H54 (cell line): ENCODE data around the gene CETN1.

Experiments used
- DNase-seq: peaks from one replicate; pipeline ENCODE4 v3.0.0; 2011; ENCODE audit warnings: low spot score, mixed read lengths; ENCODE audit not compliant: insufficient read length
- FAIRE-seq: peaks from 3 replicates; lab custom pipeline; 2011; peaks lifted over from hg19 to GRCh38; lab: Jason Lieb, UNC
- POLR2A ChIP-seq: IDR thresholded peaks from 2 replicates; pipeline ENCODE4 v1.6.1; 2011; ENCODE audit warnings: low read depth, mild to moderate bottlenecking, low read length

The CETN1 gene

DNA sequence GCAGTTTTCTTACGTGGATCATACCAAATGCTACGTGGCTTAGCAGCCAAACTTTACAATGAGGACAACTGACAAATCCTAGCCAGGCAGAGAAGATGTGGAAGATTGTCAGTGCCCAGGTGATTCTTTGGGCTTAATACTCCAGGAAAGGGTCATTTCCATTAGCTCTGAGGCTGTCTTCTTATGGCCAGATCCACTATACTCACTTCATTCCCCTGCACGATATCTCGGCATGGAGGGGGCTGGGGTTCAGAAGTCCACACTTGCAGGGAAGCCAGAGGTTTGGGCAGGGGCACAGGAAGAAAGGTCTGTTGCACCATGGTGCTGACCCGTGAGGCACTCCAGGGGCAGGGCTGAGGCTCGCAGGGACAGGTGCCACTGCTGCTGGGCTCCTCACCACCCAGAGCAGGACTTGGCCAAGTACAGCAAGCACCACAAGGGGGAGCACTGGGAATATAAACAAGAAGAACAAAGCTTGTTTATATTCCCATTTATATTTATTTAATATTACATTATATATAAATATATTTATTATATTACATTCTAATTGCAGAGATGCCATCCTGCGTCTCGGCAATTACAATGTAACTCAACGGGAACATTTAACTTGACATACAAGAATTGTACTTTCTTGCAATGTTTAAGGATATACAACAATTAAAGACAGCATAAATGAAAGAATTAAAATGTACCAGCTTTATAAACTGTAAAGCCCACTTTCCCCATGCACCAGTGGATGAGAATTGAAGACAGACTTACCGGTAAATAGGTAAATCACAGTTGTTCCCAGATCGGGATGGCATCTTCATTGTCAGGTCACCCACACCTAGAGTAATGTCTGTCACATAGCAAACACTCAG lies 43.8 kb downstream of the CETN1 start:
- TF ChIP-seq POLR2A, result no peak
- DNase-seq (peak; percentile 30), FAIRE-seq (no peak)

DNA sequence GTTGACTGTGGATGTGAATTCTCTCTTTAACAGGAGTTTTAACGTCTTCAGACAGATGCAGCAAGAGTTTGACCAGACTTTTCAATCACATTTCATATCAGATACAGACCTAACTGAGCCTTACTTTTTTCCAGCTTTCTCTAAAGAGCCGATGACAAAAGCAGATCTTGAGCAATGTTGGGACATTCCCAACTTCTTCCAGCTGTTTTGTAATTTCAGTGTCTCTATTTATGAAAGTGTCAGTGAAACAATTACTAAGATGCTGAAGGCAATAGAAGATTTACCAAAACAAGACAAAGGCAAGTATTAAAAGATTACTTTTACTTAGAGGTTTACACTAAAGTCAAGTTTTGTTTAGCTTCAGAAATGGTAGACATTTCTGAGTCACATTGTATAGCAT lies 47.1 kb downstream of the CETN1 start:
- FAIRE-seq, result no peak
- no peak for TF ChIP-seq POLR2A
- DNase-seq, result no peak

DNA sequence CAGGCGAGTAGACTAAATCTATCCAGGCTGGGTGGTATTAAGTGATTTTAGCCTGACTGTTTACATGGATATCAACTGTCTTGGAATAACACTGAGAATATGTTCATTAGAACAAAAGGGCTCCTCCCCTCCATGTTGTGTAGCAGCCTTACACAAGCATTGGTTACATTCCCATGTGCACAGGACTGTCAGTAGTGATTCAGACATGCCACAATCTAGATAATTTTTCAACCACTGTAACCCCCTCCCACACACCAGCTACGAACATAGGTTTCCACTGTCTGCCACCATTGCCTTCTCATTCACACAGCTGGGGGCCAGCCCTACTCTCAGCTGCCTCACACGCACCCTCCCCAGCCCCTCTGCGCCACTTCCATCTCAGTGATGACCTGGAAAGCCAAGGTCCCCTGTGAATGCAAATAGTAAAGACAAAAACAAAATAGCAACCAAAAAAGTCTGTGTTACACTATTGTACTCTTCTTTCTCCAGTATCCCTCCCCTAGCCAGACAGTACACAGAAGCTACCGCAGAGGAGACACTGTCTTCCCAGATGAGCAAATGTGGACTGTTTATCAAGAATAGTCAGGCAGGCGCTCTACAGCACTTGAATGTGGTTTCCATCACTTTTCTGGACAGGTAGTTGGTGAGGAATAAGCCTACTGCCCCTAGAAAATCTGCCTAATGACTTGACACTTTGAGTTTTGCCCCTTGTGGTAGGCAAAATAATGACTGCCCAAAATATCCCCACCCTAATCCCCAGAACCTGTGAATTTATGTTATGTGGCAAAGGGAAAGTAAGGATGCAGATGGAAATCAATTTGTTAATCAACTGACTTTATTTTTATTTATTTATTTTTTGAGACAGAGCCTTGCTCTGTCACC lies 49.3 kb downstream of the CETN1 start:
- TF ChIP-seq POLR2A, result no peak
- no peak for DNase-seq
- FAIRE-seq, result no peak

DNA sequence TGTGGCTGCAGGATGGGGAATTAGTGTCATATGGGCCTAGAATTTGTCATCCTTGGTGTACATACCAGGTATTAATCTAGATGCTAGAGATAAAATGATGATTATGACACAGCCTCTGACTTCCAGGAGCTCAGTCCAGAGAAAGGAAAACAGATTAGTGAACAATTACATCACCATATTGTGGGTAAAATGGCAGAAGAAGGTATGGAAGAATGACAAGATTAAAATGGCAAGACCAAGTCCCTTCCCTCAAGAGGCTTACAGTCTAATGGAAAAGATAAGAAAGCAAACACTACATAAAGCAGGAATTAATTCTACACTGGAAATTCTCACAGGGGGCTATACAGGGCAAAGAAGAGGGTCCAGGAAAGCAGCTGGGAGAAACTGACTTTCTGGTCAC lies 51.4 kb downstream of the CETN1 start:
- TF ChIP-seq POLR2A, result no peak
- FAIRE-seq (no peak), DNase-seq (no peak)
